Astrocyte (in vitro differentiated cells and primary cell): ENCODE results near the gene NCCRP1. TPM values are rescaled to one million over a fixed set of nuclear protein-coding genes. Genes with fewer than 3 reads are reported as not detected.

Experiments
- DNase-seq: peaks from one replicate; pipeline ENCODE4 v3.0.0-alpha.2; 2010; ENCODE audit warnings: low read depth
- FAIRE-seq: peaks from 2 replicates; lab custom pipeline; 2011; peaks lifted over from hg19 to GRCh38; lab: Jason Lieb, UNC
- H2AFZ ChIP-seq: 2 replicates; pipeline ENCODE4 v1.6.0; 2012; ENCODE audit warnings: low read depth, low read length, inconsistent platforms
- H3K27ac ChIP-seq: 2 replicates; pipeline ENCODE4 v1.5.1; 2011; ENCODE audit warnings: low read depth, low read length, inconsistent platforms
- H3K27me3 ChIP-seq: 2 replicates; pipeline ENCODE4 v1.6.0; 2011; ENCODE audit warnings: low read length, inconsistent platforms; ENCODE audit not compliant: insufficient read depth
- H3K36me3 ChIP-seq: 2 replicates; pipeline ENCODE4 v1.5.1; 2011; ENCODE audit warnings: low read length, inconsistent platforms; ENCODE audit not compliant: insufficient read depth
- H3K4me1 ChIP-seq: 2 replicates; pipeline ENCODE4 v1.5.1; 2011; ENCODE audit warnings: low read length, inconsistent platforms; ENCODE audit not compliant: insufficient read depth
- H3K4me2 ChIP-seq: 2 replicates; pipeline ENCODE4 v1.6.0; 2012; ENCODE audit warnings: low read length, inconsistent platforms
- H3K4me3 ChIP-seq: 2 replicates; pipeline ENCODE4 v1.5.1; 2011; ENCODE audit warnings: low read depth, mild to moderate bottlenecking, low read length, inconsistent platforms; ENCODE audit not compliant: insufficient read depth
- H3K79me2 ChIP-seq: 2 replicates; pipeline ENCODE4 v1.6.0; 2012; ENCODE audit warnings: mild to moderate bottlenecking, low read length, inconsistent platforms; ENCODE audit not compliant: insufficient read depth
- H3K9ac ChIP-seq: 2 replicates; pipeline ENCODE4 v1.6.0; 2012; ENCODE audit warnings: mild to moderate bottlenecking, low read length, inconsistent platforms
- H3K9me3 ChIP-seq: 2 replicates; pipeline ENCODE4 v1.5.1; 2012; ENCODE audit warnings: low read depth, mild to moderate bottlenecking, low read length, inconsistent platforms; ENCODE audit not compliant: insufficient read depth
- H4K20me1 ChIP-seq: 2 replicates; pipeline ENCODE4 v1.6.0; 2012; ENCODE audit warnings: low read length, inconsistent platforms; ENCODE audit not compliant: insufficient read depth
- H3K27ac Mint-ChIP-seq: one replicate; pipeline ENCODE4 v1.8.0; 2021; ENCODE audit warnings: mild to moderate bottlenecking, mixed read lengths; ENCODE audit not compliant: unreplicated experiment
- H3K27me3 Mint-ChIP-seq: one replicate; pipeline ENCODE4 v1.8.0; 2021; ENCODE audit warnings: low read depth, mixed read lengths; ENCODE audit not compliant: unreplicated experiment
- H3K36me3 Mint-ChIP-seq: one replicate; pipeline ENCODE4 v1.8.0; 2021; ENCODE audit warnings: low read depth, mixed read lengths; ENCODE audit not compliant: unreplicated experiment
- H3K4me1 Mint-ChIP-seq: one replicate; pipeline ENCODE4 v1.8.0; 2021; ENCODE audit warnings: low read depth, mixed read lengths; ENCODE audit not compliant: unreplicated experiment
- H3K4me3 Mint-ChIP-seq: one replicate; pipeline ENCODE4 v1.8.0; 2021; ENCODE audit warnings: mild to moderate bottlenecking, moderate library complexity, mixed read lengths; ENCODE audit not compliant: unreplicated experiment
- H3K9me3 Mint-ChIP-seq: one replicate; pipeline ENCODE4 v1.8.0; 2021; ENCODE audit warnings: mild to moderate bottlenecking, mixed read lengths; ENCODE audit not compliant: unreplicated experiment
- EZH2 ChIP-seq: IDR thresholded peaks from 2 replicates; pipeline ENCODE4 v1.6.1; 2012; ENCODE audit warnings: mild to moderate bottlenecking, low read length, inconsistent platforms; ENCODE audit not compliant: insufficient read depth
- total RNA-seq: library from RNA; stranded (reverse); gene quantifications from 2 replicates; pipeline ENCODE4 v1.2.1, GENCODE V29; 2021
- TF ChIP-seq, protein P1 (sequence below): IDR thresholded peaks from 2 replicates; pipeline ENCODE4 v1.5.1; 2011; ENCODE audit warnings: low read depth, mild to moderate bottlenecking, inconsistent platforms, low read length, moderate library complexity; ENCODE audit not compliant: insufficient read depth

The NCCRP1 gene
- total RNA-seq, 1 donor from 2014 or later, result not detected

DNA sequence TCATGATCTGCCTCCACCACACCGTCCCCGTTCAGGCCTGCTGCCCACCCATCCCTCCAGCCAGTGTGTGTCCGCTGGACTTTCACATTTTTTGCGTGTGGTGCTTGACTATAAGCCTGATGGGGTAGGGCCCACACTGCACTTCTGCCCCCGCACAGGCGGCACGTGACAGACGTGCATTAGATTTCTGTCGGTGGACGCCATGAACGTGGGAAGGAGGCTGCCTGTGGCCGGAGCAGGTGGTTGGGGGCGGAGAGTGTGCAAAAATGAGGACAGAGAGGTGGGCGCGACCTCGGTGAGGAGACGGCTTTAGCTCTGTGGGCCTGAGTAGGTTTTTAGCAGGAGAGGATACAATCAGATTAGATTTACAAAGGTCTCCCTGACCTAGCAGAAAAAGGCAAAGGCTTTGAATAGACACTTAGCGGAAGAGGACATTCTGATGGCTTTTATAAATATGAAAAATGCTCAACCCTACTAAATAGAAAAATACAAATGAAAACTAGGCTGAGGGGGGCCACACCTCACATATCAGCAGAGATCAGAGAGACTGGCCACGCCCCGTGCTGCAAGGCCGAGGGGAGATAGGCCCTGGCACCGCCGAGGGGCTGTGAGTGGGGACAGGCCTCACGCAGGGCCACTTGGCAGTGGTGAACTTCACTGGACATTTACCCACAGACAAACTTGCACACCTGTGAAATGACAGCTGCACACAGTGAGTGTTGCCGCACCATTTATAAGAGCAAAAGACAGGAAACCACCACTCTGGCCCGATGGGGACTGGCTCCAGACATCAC lies 45.8 kb upstream of the NCCRP1 start:
- H3K27ac Mint-ChIP-seq, result no peak overlapping the region

DNA sequence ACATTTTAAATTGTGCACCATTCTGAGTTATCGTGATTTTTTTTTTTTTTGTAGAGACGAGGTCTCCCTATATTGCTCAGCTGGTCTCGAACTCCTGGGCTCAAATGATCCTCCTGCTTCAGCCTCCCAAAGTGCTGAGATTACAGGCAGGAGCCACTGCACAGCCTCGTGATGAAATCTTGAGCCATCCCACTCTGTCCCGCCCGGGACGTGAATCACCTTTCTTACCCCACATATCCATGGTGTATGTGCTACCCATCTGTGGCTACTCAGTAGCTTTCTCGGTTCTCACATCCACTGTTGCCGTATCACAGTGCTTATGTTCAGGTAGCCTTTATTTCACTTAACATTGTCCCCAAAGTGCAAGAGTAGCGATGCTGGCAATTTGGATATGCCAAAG lies 44.7 kb upstream of the NCCRP1 start:
- Mint-ChIP-seq H3K9me3 (peaks cover 4% of the 10 kb centered on the region), H3K27ac (no peak overlapping the region), H3K4me1 (peaks cover 17% of the 10 kb centered on the region), H3K27me3 (no peaks in the 10 kb centered on the region), H3K36me3 (peaks cover 13% of the 10 kb centered on the region), H3K4me3 (no peak overlapping the region)
- FAIRE-seq, result no peak
- H3K27me3 ChIP-seq, result no peaks in the 10 kb centered on the region
- no peak overlapping the region for H2AFZ ChIP-seq
- H3K4me1 ChIP-seq, result peaks cover 6% of the 10 kb centered on the region
- peaks cover 60% of the 10 kb centered on the region for H3K79me2 ChIP-seq
- TF ChIP-seq, protein P1, sequence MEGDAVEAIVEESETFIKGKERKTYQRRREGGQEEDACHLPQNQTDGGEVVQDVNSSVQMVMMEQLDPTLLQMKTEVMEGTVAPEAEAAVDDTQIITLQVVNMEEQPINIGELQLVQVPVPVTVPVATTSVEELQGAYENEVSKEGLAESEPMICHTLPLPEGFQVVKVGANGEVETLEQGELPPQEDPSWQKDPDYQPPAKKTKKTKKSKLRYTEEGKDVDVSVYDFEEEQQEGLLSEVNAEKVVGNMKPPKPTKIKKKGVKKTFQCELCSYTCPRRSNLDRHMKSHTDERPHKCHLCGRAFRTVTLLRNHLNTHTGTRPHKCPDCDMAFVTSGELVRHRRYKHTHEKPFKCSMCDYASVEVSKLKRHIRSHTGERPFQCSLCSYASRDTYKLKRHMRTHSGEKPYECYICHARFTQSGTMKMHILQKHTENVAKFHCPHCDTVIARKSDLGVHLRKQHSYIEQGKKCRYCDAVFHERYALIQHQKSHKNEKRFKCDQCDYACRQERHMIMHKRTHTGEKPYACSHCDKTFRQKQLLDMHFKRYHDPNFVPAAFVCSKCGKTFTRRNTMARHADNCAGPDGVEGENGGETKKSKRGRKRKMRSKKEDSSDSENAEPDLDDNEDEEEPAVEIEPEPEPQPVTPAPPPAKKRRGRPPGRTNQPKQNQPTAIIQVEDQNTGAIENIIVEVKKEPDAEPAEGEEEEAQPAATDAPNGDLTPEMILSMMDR, result no peak
- TF ChIP-seq EZH2, result no peak
- no peak overlapping the region for H3K4me2 ChIP-seq
- H3K9me3 ChIP-seq, result no peaks in the 10 kb centered on the region
- H4K20me1 ChIP-seq, result peaks cover 62% of the 10 kb centered on the region
- H3K36me3 ChIP-seq, result no peaks in the 10 kb centered on the region
- no peak overlapping the region for H3K9ac ChIP-seq
- no peak overlapping the region for H3K4me3 ChIP-seq
- no peak overlapping the region for H3K27ac ChIP-seq
- no peak for DNase-seq

More for the DNA sequence above, 45.8 kb upstream of the NCCRP1 start:
- no peaks in the 10 kb centered on the region for H3K27me3 Mint-ChIP-seq
- Histone ChIP-seq H3K79me2 (peaks cover 63% of the 10 kb centered on the region), H3K9me3 (no peaks in the 10 kb centered on the region), H2AFZ (no peak overlapping the region), H3K27me3 (no peaks in the 10 kb centered on the region), H3K9ac (no peak overlapping the region), H3K4me1 (no peaks in the 10 kb centered on the region), H4K20me1 (peaks cover 67% of the 10 kb centered on the region), H3K4me2 (no peak overlapping the region), H3K4me3 (no peak overlapping the region), H3K36me3 (no peaks in the 10 kb centered on the region), H3K27ac (no peak overlapping the region)
- H3K4me3 Mint-ChIP-seq, result no peak overlapping the region
- H3K9me3 Mint-ChIP-seq, result peaks cover 4% of the 10 kb centered on the region
- DNase-seq (no peak), FAIRE-seq (no peak)
- H3K36me3 Mint-ChIP-seq, result peaks cover 15% of the 10 kb centered on the region
- H3K4me1 Mint-ChIP-seq, result peaks cover 16% of the 10 kb centered on the region
- no peak for TF ChIP-seq EZH2
- TF ChIP-seq, protein P1, result no peak

DNA sequence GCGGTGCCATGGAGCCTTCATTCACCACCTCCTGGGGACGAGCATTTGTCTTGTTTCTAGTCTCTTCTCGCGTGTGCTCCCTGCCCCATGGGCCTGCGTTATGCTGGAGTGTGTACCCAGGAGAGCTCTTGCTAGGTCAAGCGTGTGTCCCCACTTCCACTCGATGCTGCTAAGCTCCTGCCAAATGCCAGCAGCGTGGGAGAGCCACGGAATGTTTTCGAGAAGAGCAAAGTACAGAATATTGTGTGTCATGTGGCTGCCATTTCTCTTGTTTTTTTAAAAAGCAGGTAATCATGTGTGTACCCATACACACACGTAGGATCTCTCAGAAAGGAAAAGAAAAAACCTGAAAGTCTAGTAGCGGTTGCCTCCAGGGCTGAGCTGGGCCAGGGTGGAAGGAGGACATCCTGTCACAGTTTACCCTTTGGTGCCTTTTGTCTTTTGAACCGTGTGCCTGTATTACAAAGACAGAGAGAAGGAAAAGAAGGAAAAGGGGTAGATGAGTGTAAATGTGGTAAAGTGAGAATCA lies 42.6 kb upstream of the NCCRP1 start:
- Histone ChIP-seq H3K27ac (no peak overlapping the region), H3K79me2 (peaks cover 68% of the 10 kb centered on the region)
- no peak for FAIRE-seq

More for the DNA sequence above, 42.6 kb upstream of the NCCRP1 start:
- Histone ChIP-seq H3K4me2 (no peak overlapping the region), H4K20me1 (peaks cover 67% of the 10 kb centered on the region), H3K27me3 (no peaks in the 10 kb centered on the region), H3K36me3 (no peaks in the 10 kb centered on the region), H3K9me3 (no peaks in the 10 kb centered on the region), H3K4me3 (no peak overlapping the region), H3K4me1 (peaks cover 17% of the 10 kb centered on the region), H3K9ac (no peak overlapping the region), H2AFZ (no peak overlapping the region)
- Mint-ChIP-seq H3K27ac (peak overlapping the region; percentile 37), H3K27me3 (no peaks in the 10 kb centered on the region), H3K36me3 (peaks cover 16% of the 10 kb centered on the region), H3K4me1 (peaks cover 33% of the 10 kb centered on the region), H3K9me3 (peaks cover 1% of the 10 kb centered on the region), H3K4me3 (no peak overlapping the region)
- DNase-seq, result no peak
- TF ChIP-seq, protein P1, result no peak
- TF ChIP-seq EZH2, result no peak
